Inflammatory macrophage (primary cell): Measurements from ENCODE around the gene CXorf65.
A peak's percentile ranks its signal among the peaks of the same experiment; 100 is the strongest.

Experiments
- DNase-seq, 2 donors: peaks; one replicate each; pipeline ENCODE4 v3.0.0-alpha.2; 2020 to 2022

Gene CXorf65

DNA sequence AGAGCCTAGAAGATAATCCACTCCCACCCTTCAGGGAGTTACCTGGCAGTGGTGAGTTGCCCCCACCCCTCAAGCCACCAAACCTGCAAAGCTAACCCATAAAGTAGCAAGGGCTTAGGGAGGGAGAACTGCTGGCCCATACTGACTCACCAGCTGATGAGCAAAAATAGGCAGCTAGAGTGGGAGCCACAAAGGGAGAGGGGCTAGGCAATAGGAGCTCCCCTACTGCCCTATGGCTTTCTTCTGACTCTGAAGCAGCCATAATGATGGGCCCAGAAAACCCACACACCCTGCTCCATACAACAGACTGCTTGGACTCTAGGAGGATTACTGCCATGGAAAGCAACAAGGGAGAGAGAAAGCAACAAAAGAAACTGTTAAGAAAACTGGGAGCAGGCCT is 46.4 kb downstream of the CXorf65 start:
- no peak for DNase-seq

DNA sequence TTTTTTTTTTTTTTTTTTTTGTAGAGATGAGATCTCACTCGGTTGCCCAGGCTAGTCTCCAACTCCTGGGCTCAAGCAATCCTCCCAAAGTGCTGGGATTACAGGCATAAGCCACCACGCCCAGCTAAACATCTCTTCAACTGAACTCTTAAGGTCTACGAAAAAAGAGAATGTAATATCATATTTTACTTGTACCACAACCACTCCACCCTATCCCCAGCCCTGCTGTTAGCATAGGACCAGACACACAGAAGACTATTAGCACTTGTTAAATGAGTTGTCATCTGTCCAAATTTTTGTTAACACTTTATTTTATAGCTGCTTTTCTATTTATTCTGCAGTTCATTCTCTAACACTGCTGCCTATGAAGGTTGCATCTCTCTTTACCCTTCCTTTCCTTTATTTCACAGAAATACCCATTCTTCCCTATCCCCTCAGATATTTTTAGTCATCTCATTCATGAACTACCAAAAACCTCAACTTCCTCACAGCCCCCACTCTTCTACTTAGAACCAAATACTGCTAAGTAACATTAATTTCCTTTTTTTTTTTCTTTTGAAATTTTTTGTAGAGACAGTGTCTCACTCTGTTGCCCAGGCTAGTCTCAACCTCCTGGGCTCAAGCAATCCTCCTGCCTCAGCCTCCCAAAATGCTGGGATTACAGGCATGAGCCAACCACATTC is 48.6 kb downstream of the CXorf65 start:
- DNase-seq: peak; percentile 50 to 73

DNA sequence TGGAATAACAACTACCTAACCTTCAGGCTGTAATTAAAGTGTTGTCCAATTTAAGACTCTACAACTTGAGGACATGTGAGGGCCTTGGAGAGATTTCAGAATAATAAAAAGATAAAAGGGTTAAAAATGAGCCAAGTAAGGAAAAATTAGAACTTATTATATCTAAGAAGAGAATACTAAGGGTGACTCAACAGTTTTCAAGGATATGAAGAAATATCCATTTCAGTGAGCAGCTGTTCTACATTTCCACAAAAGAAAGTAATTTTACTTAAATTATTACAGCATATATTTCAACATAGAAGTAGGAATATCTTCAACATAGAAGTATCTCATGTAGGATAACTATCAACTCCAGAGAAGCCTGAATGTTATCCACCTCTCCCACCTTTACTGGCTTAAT is 49.7 kb downstream of the CXorf65 start:
- peak; percentile 7 to 60 for DNase-seq
